H1 (cell line): ENCODE measurements around the gene IL17RA. TPM values are rescaled to one million over a fixed set of nuclear protein-coding genes. Genes with fewer than 3 reads are reported as not detected.

Experiments used
- CTCF ChIA-PET: fragments of 300-600 bp; sonication (Branson Sonifier 250); formaldehyde crosslinking; loops from one replicate; lab custom pipeline; 2021; ENCODE audit not compliant: partially characterized antibody; lab: Charles Lee
- POLR2A ChIA-PET: fragments of 300-600 bp; sonication (Branson Sonifier 250); formaldehyde crosslinking; loops from one replicate; lab custom pipeline; 2021; ENCODE audit warnings: inconsistent platforms; ENCODE audit not compliant: partially characterized antibody; lab: Charles Lee
- DNase-seq, 2 experiments: peaks; one replicate each; pipeline versions ENCODE4 v3.0.0 to v3.0.0-alpha.2; 2010 to 2022; ENCODE audit warnings: low spot score in 2 of 2, low read depth in 1 of 2, mixed read lengths in 1 of 2
- FAIRE-seq: peaks from 2 replicates; lab custom pipeline; 2011; peaks lifted over from hg19 to GRCh38; lab: Jason Lieb, UNC
- H2AFZ ChIP-seq: 2 replicates; pipeline ENCODE4 v1.8.1; 2012; ENCODE audit warnings: low read length, inconsistent platforms
- H2AK5ac ChIP-seq: 2 replicates; pipeline ENCODE4 v1.6.1; 2013; ENCODE audit warnings: low read depth, low read length
- H2BK120ac ChIP-seq: replicated peaks from 2 replicates; pipeline ENCODE3; 2013; ENCODE audit warnings: low read depth, low read length, inconsistent platforms
- H2BK12ac ChIP-seq: 2 replicates; pipeline ENCODE4 v1.6.1; 2013; ENCODE audit warnings: low read depth, low read length
- H2BK15ac ChIP-seq: 2 replicates; pipeline ENCODE4 v1.6.1; 2013; ENCODE audit warnings: low read length
- H2BK20ac ChIP-seq: 2 replicates; pipeline ENCODE4 v1.6.1; 2013; ENCODE audit warnings: low read length
- H2BK5ac ChIP-seq: 2 replicates; pipeline ENCODE4 v1.6.1; 2013; ENCODE audit warnings: low read depth, low read length
- H3K14ac ChIP-seq: 2 replicates; pipeline ENCODE4 v1.6.1; 2013; ENCODE audit warnings: inconsistent platforms; ENCODE audit not compliant: insufficient read length
- H3K18ac ChIP-seq: 2 replicates; pipeline ENCODE4 v1.6.1; 2013; ENCODE audit warnings: low read length; ENCODE audit errors: extremely low read depth
- H3K23ac ChIP-seq: 2 replicates; pipeline ENCODE4 v1.6.1; 2013; ENCODE audit warnings: inconsistent platforms; ENCODE audit not compliant: insufficient read length
- H3K23me2 ChIP-seq: 2 replicates; pipeline ENCODE4 v1.6.1; 2013; ENCODE audit warnings: low read depth, low read length
- H3K27ac ChIP-seq: 2 replicates; pipeline ENCODE4 v1.6.1; 2011; ENCODE audit warnings: low read depth, low read length, inconsistent platforms
- H3K27me3 ChIP-seq, 4 experiments: replicated peaks in 1 of 4; 1 replicate in 1 of 4; 2 replicates in 3 of 4; pipeline versions ENCODE4 v1.6.1 to v1.8.1; 2011 to 2013; ENCODE audit warnings: low read length in 3 of 4, mild to moderate bottlenecking in 3 of 4, inconsistent platforms in 2 of 4, mixed read lengths in 2 of 4, moderate library complexity in 1 of 4; ENCODE audit not compliant: control insufficient read depth in 3 of 4, insufficient read depth in 3 of 4; ENCODE audit errors: extremely low read depth in 1 of 4
- H3K36me3 ChIP-seq, 4 experiments: 2 replicates each; pipeline versions ENCODE4 v1.6.1 to v1.8.1; 2011 to 2013; ENCODE audit warnings: mild to moderate bottlenecking in 4 of 4, low read length in 3 of 4, moderate library complexity in 2 of 4, control low read depth in 1 of 4, inconsistent platforms in 1 of 4; ENCODE audit not compliant: insufficient read depth in 4 of 4, control insufficient read depth in 2 of 4
- H3K4ac ChIP-seq: replicated peaks from 2 replicates; pipeline ENCODE3; 2013; ENCODE audit warnings: low read length, low read depth, mixed read lengths, inconsistent platforms; ENCODE audit not compliant: insufficient read length
- H3K4me1 ChIP-seq, 4 experiments: replicated peaks in 1 of 4; 1 replicate in 1 of 4; 2 replicates in 3 of 4; pipeline versions ENCODE4 v1.6.1 to v1.8.1; 2011 to 2013; ENCODE audit warnings: low read length in 3 of 4, inconsistent platforms in 2 of 4, mixed read lengths in 1 of 4; ENCODE audit not compliant: insufficient read depth in 4 of 4, control insufficient read depth in 3 of 4
- H3K4me2 ChIP-seq, 2 experiments: 2 replicates each; pipeline versions ENCODE4 v1.6.1 to v1.8.1; 2011 to 2013; ENCODE audit warnings: low read depth in 2 of 2, low read length in 2 of 2, control low read depth in 1 of 2, inconsistent platforms in 1 of 2, mild to moderate bottlenecking in 1 of 2; ENCODE audit not compliant: insufficient read depth in 1 of 2
- H3K4me3 ChIP-seq, 4 experiments: fragments of 200-600, 300-600 bp in 1 of 4; sonication (generic), shearing (Covaris generic), sonication (Bioruptor Twin) in 1 of 4; 2 replicates each; pipeline versions ENCODE4 v1.5.1 to v1.8.1; 2011 to 2016; ENCODE audit warnings: low read length in 4 of 4, low read depth in 3 of 4, control low read depth in 2 of 4, inconsistent platforms in 2 of 4, mild to moderate bottlenecking in 2 of 4, mixed read lengths in 1 of 4, moderate library complexity in 1 of 4; ENCODE audit not compliant: insufficient read depth in 2 of 4; ENCODE audit errors: extremely low read depth in 1 of 4
- H3K56ac ChIP-seq: replicated peaks from 2 replicates; pipeline ENCODE3; 2013; ENCODE audit warnings: low read depth, mild to moderate bottlenecking, mixed read lengths, low read length, inconsistent platforms; ENCODE audit not compliant: insufficient read length
- H3K79me1 ChIP-seq: 2 replicates; pipeline ENCODE4 v1.6.1; 2013; ENCODE audit warnings: low read depth, low read length, control low read depth
- H3K79me2 ChIP-seq, 2 experiments: 2 replicates each; pipeline versions ENCODE4 v1.6.1 to v1.8.1; 2012 to 2013; ENCODE audit warnings: low read length in 2 of 2, mild to moderate bottlenecking in 2 of 2, inconsistent platforms in 1 of 2; ENCODE audit not compliant: insufficient read depth in 2 of 2, control insufficient read depth in 1 of 2
- H3K9ac ChIP-seq, 4 experiments: replicated peaks in 1 of 4; 1 replicate in 1 of 4; 2 replicates in 3 of 4; pipeline versions ENCODE4 v1.6.1 to v1.8.1; 2011 to 2013; ENCODE audit warnings: low read depth in 3 of 4, low read length in 3 of 4, control low read depth in 2 of 4, mild to moderate bottlenecking in 2 of 4, moderate library complexity in 2 of 4, inconsistent platforms in 1 of 4; ENCODE audit errors: extremely low read depth in 1 of 4
- H3K9me3 ChIP-seq, 2 experiments: 2 replicates each; pipeline versions ENCODE4 v1.6.1 to v1.8.1; 2012 to 2013; ENCODE audit warnings: mild to moderate bottlenecking in 2 of 2, moderate library complexity in 2 of 2, control low read depth in 1 of 2, inconsistent platforms in 1 of 2, low read depth in 1 of 2, low read length in 1 of 2, mixed read lengths in 1 of 2; ENCODE audit not compliant: insufficient read depth in 2 of 2
- H4K20me1 ChIP-seq, 2 experiments: replicated peaks in 1 of 2; 2 replicates each; pipeline versions ENCODE3 to v1.8.1; 2011 to 2013; ENCODE audit warnings: inconsistent platforms in 2 of 2, low read length in 2 of 2, mild to moderate bottlenecking in 1 of 2; ENCODE audit not compliant: insufficient read depth in 2 of 2, control insufficient read depth in 1 of 2
- H4K5ac ChIP-seq: 2 replicates; pipeline ENCODE4 v1.6.1; 2013; ENCODE audit warnings: low read length, low read depth, mixed read lengths, inconsistent platforms; ENCODE audit not compliant: insufficient read length
- H4K8ac ChIP-seq: 2 replicates; pipeline ENCODE4 v1.8.0; 2013; ENCODE audit warnings: mild to moderate bottlenecking, moderate library complexity, low read length, inconsistent platforms; ENCODE audit not compliant: insufficient read depth; ENCODE audit errors: extremely low read depth
- H4K91ac ChIP-seq: replicated peaks from 2 replicates; pipeline ENCODE3; 2013; ENCODE audit warnings: low read length, mixed read lengths, inconsistent platforms; ENCODE audit not compliant: insufficient read length
- ASH2L ChIP-seq: fragments of 200-600, 300-600 bp; sonication (generic); IDR thresholded peaks from one replicate; pipeline ENCODE4 v1.7.1; 2017; ENCODE audit warnings: low read length
- CEBPB ChIP-seq: IDR thresholded peaks from 2 replicates; pipeline ENCODE4 v1.6.1; 2012; ENCODE audit warnings: low read depth, low read length
- GABPA ChIP-seq: IDR thresholded peaks from 2 replicates; pipeline ENCODE4 v1.6.1; 2011; ENCODE audit warnings: mild to moderate bottlenecking, low read length, moderate library complexity, borderline replicate concordance; ENCODE audit not compliant: insufficient read depth
- PHF8 ChIP-seq: fragments of 200-600 bp; sonication (generic); conservative IDR thresholded peaks from 2 replicates; pipeline ENCODE4 v1.7.1; 2012; ENCODE audit warnings: low read depth, mild to moderate bottlenecking, inconsistent platforms, low read length, moderate library complexity
- SP4 ChIP-seq: IDR thresholded peaks from 2 replicates; pipeline ENCODE4 v1.6.1; 2012; ENCODE audit warnings: low read length, inconsistent platforms
- SRF ChIP-seq: IDR thresholded peaks from 2 replicates; pipeline ENCODE4 v1.6.1; 2011; ENCODE audit warnings: mild to moderate bottlenecking, low read depth, low read length, moderate library complexity
- WGBS, 2 experiments: shearing (Covaris generic) in 1 of 2; methylation state at CpG; one replicate each; pipeline versions ENCODE4 v1.1.6 to v1.1.7; 2013 to 2015; ENCODE audit warnings: low lambda C conversion rate in 2 of 2, mixed read lengths in 2 of 2, inconsistent platforms in 1 of 2, low coverage in 1 of 2, missing lambda C conversion rate in 1 of 2; ENCODE audit not compliant: insufficient replicate concordance in 2 of 2, insufficient coverage in 1 of 2, insufficient read length in 1 of 2; ENCODE audit errors: extremely low coverage in 1 of 2, missing lambda C conversion rate in 1 of 2; 5-methylcytosine and 5-hydroxymethylcytosine counted together
- polyA plus RNA-seq, 7 experiments: library from polyadenylated mRNA; depleted of rRNA in 3 of 7; stranded (reverse) in 5 of 7; unstranded in 2 of 7; fragments of >200 nt in 5 of 7; fragments of 200-250 nt in 2 of 7; gene quantifications; 1 replicate in 5 of 7; 2 replicates in 1 of 7; 4 replicates in 1 of 7; pipeline versions ENCODE4 v1.2.1 to v1.2.3, GENCODE V29; 2011 to 2013; ENCODE audit warnings: missing spikeins in 2 of 7, mixed read lengths in 2 of 7
- total RNA-seq: library from RNA; stranded (reverse); fragmentation: NEBNext Ultra II Directional; extraction: Animal tissue kit (Norgen Biotek cat#: 25700); gene quantifications from 2 replicates; pipeline ENCODE4 v1.2.1, GENCODE V29; 2021

The IL17RA gene
- total and polyA plus RNA-seq, 2 of the 8 experiments (the other 6 are each of a cell fraction or from before 2014, with no cell fraction given) = 5.6 to 9.9 TPM

DNA sequence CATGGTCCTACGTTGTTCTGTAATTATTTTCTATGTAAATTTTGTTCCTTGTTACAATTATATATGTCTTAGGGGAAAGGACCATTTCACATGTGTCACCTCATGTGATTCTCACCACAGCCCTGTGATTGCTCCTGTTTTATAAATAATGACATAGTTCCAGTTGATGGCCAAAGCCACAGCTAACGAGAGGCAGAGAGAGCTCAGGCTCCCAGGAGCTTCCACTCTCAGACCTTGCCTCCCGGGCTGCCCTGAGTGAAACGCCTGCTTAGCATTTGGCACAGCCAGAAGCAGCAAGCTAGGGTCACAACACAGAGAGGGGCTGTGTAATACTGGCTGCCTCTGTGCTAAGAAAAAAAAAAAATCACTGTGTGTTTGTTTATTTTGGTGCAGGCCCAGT lies 30.4 kb downstream of the IL17RA start:
- no peak overlapping the region for H2BK20ac ChIP-seq
- 64% methylated on average over 4 of the region's 4 CpGs; no CpG with 5 or more reads in 1 of the 2 experiments for WGBS, 2 experiments
- no peak overlapping the region for H3K4ac ChIP-seq
- no peak overlapping the region for H4K5ac ChIP-seq
- H2AFZ ChIP-seq = no peak overlapping the region
- 0 out of 2 replicates have a peak, but pooled peaks cover 4% of the 10 kb centered on the region for H3K79me1 ChIP-seq
- FAIRE-seq (no peak), DNase-seq (no peak)
- no peak overlapping the region for H3K18ac ChIP-seq
- H4K20me1 ChIP-seq = peaks cover 2 to 8% of the 10 kb centered on the region in 2 experiments
- TF ChIP-seq ASH2L (no peak), SRF (no peak), PHF8 (no peak), SP4 (no peak), GABPA (no peak), CEBPB (no peak)
- no peak overlapping the region for H3K23ac ChIP-seq
- peaks cover 1% of the 10 kb centered on the region; the same call in 1 of the 2 replicates for H3K23me2 ChIP-seq
- H2BK120ac ChIP-seq = no peak overlapping the region
- no peak overlapping the region for H2AK5ac ChIP-seq
- no peaks in the 10 kb centered on the region for H3K9me3 ChIP-seq
- H2BK5ac ChIP-seq = no peak overlapping the region
- H3K9ac ChIP-seq = no peak overlapping the region
- H3K36me3 ChIP-seq = no peaks in the 10 kb centered on the region
- H3K14ac ChIP-seq = no peak overlapping the region
- ChIA-PET CTCF (interaction anchor here (0.7 to 5.9 kb wide), 10 partner anchors 9 to 340 kb away, joined by 3 to 29 read pairs (median 4); no protein-coding TSS in a partner anchor), POLR2A (no interaction called here)
- no peak overlapping the region for H4K8ac ChIP-seq
- H3K56ac ChIP-seq = no peak overlapping the region
- peaks cover 0 to 4% (median 3%) of the 10 kb centered on the region in 4 experiments; a peak in 4 of 7 replicates for H3K27me3 ChIP-seq
- peaks cover 4 to 8% (median 6%) of the 10 kb centered on the region in 4 experiments; a peak in 5 of 7 replicates for H3K4me1 ChIP-seq
- H3K4me3 ChIP-seq = no peak overlapping the region
- no peaks in the 10 kb centered on the region for H3K79me2 ChIP-seq
- no peak overlapping the region for H4K91ac ChIP-seq
- H3K27ac ChIP-seq = no peak overlapping the region
- no peak overlapping the region for H2BK12ac ChIP-seq
- no peak overlapping the region for H2BK15ac ChIP-seq
- H3K4me2 ChIP-seq = no peak overlapping the region
